HG03565 (cell line): Measurements from ENCODE around the gene FOXO3.

Experiments
- ATAC-seq: cut with Tn5 transposase; IDR thresholded peaks from one replicate; pipeline ENCODE4 v1.9.1; 2021; ENCODE audit warnings: mild to moderate bottlenecking, moderate library complexity; ENCODE audit not compliant: unreplicated experiment

Gene FOXO3

DNA sequence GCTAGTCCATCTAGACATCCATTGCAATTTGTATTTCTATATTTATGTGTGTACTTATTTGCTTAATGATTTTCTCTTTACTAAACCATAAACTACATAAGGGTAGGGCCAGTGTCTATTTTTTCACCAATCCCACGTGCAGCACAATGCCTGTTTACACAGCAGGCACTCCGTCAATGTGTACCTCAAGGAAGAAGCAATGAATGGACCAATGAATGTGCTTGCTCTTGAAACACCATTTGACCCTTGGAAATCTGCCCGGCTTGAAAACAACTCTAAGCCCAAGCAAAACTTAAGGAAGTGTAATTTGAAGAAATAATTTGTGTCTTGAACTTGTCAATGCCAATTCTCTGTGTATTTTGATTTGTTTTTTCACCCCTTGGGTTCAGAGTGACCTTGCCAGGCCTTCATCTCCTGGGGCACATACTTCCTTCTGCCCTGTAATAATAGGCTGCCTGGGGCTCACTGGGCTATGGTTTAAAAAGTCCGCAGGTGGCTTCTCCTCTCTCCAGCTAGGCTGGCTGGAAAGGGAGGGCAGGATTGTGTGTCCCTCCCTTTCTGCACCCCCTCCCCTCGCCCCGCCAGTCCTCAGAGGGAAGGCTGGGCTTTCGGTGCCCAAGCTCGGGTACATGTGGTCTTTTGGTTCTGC lies 146.7 kb downstream of the FOXO3 start:
- ATAC-seq, result no peak

DNA sequence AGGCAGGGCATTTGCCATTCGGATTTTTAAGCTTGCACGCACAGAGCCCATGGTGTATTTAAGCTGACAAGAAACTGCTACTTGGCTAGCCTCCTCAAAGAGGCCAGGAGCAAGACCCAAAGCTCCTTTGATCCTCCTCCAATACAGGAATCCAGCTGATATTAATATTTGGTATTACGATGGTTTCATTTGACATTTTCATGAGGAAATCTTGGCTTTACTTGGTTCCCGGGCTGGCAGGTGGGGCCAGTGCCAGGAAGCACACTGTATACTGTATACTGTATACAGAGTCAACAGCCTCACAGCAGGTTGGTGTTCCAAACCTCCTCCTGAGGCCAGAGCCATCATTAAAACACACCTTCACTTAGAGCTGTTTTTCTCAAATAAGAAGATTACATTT lies 149.3 kb downstream of the FOXO3 start:
- ATAC-seq, result no peak

DNA sequence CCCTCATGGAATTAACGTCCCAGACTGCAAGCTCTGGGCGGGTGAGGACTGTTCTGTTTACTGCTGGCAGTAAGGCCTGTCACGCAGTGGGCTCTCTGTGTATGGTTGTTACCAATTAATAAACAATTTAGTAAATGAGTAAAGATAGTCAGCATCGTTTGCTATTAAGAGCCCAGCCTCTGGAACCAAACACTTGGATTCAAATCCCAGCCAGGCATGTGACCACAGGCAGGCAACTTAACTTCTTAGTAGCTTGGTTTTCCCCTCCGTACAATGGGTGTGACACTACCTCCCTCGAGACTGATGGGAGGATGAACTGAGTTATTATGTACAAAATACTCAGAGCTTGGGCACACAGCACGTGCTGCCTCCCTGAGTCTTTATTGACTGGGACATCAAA lies 149.8 kb downstream of the FOXO3 start:
- no peak for ATAC-seq

DNA sequence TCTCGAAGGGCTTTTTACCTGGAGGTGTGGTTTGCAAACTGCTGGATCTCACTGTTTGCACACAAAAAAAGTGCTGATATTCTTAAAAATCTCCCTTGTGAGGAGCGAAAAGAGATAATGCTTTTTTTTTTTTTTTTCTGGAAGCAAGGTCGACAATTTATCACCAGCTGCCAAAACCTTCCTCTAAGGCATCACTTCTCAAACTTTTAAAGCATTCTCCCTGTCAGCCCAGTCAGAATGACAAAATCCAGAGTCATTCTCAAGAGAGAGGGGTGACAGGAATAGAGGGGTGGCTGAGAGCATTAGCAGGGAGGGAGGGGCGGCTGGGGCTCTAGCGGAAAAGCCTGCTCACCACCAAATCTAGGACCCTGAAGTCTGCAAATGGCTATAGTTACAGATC lies 150.4 kb downstream of the FOXO3 start:
- ATAC-seq, result no peak

DNA sequence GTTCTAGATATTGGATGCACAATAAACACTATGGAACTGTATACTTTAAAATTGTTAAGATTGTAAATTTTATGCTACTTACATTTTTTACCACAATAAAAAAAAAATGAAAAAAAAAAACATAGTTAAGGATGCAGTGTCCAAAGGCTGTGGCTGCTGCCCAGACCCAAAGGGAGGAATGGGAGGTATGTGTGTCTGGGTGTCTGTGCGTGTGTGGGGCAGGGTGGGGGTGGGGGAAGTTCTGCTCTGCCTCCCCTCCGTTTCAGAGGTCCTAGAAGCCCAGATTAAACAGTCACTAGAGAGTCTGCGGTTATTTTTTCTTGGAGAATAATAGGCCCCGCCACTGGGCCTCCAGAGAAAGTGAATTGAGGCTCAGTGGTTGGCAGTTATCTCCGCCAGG lies 151.1 kb downstream of the FOXO3 start:
- ATAC-seq, result no peak

DNA sequence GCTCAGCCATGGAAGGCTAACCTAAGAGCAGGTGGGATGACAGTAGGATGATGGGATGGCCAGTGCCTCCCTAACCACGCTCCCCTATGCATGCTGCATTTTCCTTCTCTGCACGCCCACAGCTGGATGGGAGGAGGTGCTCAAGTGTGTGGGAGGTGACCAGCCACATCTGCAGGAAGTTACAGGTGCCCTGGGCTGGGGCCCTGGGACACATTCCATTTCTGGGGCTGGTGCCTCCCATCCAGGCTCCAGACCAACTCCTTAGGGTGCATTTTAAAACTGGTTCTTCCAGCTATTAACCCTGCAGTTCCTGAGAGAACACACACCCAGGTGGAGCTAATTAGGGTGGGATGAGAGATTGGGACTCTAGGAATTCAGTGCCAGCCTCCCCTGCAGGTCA lies 152.2 kb downstream of the FOXO3 start:
- ATAC-seq, result no peak

DNA sequence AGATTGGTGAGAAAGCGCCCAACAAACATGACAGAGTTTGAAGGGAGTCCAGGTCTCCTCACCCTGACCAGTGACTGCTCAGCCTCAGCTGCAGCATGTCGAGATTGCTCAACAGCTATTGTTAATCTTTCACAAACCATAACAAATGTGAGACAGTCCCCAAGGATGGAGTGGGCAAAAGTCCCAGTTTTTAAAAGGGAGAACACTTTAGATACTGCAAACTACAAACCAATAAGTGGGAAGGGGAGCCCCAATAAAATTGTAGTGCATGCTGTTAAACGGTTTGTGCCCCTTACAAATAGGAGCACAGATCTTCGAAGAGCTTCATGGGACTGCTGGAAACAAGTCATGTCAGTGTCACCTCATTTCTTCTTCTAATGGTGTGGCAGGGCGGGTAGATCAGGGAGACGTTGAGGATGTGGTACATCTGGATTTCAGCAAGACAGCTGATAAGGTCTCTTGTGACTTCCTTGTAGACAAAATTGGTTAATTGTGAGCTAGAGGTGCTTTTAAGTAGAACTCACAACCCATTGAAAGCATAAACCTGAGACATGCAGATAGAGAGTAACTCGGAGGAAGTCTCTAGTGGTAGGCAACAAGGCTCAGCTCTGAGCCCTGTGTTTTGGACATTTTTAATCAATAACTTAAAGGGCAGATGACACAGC lies 153.5 kb downstream of the FOXO3 start:
- ATAC-seq, result no peak

DNA sequence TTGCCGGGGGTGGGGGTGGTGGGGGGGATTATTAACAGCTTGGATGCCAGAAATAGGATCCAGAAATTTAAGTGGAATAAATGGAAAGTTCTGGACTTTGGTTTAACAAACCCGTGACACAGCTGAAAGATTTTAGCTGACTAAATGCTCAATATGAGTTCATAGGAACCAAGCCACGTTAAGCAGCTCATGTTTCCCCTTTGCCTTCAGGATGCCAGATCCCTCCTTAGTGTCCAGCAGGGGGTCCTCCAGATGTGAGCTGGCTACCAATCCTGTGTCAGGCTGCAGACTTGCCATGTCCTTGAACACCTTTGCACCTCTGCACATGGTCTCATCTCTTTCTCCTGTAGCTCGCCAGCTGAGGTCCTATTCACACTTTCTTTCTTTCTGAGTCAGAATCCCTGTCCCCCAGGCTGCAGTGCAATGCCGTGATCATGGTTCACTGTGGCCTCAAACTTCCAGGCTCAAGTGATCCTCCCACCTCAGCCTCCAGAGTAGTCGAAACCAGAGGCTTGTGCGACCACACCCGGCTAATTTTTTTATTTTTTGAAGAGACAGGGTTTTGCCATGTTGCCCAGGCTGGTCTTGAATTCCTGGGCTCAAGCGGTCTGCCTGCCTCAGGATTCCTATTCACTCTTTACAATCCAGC lies 154.2 kb downstream of the FOXO3 start:
- no peak for ATAC-seq

DNA sequence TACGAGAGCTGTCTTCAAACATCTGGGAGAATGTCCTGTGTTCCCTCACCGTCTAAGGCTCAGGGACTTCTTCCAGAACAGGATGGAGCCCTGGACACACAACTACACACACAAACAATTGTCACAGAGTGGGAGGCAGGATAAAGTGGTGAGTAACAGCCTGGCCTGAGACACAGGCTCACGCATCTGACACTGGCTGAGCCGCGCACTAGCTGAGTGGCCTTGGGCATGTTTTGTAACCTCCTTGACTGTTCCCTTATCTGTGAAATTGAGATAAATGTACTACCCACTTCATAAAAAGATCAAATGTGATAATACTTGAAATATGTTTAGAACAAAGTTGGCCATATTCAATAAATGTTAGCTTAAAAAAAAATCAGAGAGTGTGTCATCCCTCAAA lies 155.1 kb downstream of the FOXO3 start:
- no peak for ATAC-seq

DNA sequence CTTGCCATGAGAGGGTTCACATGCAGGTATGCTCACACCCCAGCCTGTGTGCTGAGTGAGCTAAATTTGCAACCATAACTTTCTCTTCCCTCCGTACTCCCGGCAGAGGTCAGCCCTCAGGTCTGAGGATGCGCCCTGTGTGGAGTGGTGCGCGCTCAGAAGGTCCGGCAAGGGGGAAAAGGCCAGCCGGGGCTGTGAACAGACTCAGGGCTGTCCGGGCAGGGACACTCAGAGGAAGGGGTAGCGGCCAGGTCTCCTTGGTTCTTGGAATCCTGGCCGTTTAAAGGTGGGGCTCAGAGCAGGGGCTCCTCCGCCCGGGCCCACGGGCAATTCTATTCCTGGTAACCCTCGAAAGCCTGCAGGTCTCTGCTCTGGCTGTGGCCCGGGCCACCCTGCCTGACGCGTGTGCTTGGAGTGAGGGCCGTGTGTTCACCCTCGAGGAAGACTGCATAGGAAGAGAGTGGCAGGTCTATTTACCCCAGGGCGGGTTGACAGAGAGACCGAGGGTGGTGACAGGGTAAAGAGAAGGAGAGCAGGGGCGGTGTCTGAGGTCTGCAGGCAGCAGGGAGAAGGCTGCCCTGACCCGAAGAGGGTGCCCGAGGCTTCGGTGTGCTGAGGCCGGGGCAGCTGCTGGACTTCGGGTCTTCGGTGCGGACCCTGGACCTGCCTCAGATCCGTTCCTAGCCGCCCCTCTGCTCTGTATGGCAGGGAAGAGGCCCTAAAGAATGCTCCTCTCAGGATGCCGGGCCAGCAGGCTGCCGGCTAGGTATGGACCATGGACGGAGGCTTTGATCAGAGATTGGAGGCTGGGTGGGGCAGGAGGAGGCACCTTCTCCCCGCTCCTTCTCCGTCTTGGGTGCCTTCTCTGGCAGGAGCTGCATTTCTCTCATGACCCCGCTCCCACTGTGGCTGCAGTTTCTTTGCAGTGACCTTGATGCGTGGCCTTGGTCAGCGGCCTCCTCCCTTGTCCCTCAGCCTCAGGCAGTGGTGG lies 156.4 kb downstream of the FOXO3 start:
- no peak for ATAC-seq

DNA sequence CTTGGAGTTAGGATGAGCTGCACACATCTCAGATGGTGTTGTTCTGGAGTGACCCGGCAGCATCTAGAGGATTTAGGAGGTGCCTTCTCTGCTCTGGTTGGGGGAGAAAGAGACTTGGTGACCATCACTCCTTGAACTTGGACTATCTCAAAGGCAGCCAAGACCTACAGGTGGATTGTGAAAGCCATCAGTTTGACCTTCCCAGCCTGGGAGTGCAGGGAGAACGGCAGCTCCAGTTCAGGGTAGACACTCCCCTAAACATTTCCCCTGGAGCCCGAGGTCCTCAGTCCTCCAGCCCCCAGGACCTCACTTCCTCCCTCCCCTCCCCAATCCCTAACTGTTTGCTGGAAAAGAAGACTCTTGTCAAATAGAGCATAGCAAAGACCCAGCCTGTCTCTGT lies 158.8 kb downstream of the FOXO3 start:
- no peak for ATAC-seq

DNA sequence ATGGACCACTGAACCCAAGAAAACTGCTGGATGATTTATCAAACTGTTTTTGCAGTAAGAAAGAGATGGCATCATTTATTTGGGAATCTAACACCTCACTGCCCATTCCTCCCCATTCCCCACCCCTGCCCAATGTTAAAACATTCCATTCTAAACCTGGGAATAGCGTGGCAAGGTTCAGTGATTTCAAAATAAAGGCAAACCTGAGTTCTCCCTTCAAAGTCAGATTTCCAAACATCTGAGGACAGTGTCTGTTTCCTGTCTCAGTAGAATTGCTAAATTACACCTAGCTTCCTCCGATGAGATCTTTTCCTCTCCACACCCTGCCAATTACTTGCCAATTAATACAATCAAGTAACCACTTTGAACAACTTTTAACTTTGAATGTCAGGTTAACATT lies 160.1 kb downstream of the FOXO3 start:
- ATAC-seq, result no peak

DNA sequence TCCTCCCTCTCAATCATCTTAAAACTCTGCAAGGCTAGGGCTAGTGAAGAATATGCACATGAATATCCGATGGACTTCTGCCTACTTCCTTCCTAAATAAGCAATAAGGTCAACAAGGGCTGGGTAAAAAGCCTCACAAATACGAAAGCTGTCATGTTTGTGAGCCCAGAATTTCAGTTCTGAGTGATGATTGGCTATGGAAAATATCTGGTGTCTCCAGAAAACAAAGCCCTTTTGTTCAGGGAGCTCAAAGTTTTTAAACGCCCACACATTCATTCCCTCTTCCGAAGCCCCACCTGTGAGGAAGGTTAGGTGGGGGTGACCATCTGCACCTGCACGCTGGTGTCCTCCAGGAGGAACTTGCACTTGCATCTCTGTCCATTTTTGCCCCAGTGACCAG lies 160.6 kb downstream of the FOXO3 start:
- no peak for ATAC-seq

DNA sequence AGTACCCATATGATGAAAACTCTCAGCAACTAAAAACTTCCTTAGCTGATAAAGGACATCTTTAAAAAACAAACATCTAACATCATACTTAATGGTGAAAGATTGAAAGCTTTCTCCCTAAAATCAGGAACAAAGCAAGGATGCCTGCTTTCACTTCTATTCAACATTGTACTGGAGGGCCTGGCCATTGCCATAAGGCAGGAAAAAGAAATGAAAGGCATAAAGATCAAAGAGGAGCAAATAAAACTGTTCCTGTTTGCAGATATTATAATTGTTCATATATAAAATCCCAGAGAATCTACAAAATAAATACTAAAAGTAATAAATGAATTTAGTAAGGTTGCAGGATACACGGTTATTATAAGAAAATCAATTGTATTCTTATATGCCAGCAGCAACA lies 162.9 kb downstream of the FOXO3 start:
- no peak for ATAC-seq

DNA sequence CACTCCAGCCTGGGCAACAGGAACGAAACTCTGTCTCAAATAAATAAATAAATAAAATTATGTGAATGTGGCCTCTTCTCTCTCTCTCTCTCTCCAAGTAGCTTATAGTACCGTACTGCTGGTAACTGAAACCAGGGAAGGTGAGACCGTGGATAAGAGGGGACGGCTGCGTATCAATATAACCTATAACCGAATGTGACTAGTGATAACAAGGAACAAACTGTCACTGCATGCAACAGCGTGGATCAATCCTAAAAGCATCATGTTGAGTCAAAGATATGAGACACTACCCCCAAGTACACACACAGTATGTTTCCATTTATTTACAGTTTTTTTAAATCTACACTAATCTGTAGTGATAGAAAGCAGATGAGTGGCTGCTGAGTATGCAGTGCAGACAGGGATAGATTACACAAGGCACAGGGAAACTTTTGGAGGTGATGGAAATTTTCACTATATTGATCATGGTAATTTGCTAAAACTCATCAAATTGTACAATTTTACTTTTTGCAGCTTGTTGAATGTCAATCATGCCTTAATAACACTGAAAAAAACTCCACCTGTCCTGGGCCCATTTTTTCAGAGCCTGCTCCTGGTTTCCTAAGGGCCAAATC lies 166.1 kb downstream of the FOXO3 start:
- ATAC-seq, result no peak

DNA sequence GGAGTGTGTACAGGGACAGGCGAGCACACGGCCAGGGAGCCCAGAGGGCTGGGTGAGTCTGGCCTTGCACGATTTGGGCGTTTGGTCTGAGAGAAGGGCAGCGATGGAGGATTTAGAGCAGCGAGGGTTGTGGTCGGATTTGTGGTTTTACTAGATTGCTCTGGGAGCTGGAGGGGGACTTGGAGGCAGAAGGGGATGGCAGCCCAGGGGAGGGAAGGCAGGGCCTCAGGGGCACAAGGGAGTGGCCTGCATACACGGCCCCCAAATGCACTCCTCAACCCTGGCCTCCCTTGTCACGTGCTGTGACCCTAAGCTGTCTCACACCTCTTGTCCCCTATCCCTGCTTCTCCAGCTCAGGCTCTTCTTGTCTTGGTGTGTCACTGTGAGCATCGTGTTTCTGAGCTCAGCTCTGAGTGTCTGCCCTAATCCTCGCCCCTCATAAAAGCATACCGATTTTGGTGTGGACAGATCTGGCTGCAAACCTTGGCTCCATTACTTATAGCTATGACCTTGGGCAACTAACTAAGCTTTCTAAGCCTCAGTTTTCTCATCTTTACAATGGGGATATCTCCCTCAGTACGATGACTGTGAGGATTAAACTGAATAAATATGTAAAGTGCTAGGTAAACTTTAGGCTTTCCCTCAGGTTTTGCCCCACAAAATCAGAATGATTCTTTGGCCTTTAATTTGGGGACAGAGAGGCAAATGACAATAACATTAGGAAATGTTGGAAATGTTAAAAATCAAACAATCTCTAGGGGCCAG lies 167.4 kb downstream of the FOXO3 start:
- ATAC-seq, result no peak

DNA sequence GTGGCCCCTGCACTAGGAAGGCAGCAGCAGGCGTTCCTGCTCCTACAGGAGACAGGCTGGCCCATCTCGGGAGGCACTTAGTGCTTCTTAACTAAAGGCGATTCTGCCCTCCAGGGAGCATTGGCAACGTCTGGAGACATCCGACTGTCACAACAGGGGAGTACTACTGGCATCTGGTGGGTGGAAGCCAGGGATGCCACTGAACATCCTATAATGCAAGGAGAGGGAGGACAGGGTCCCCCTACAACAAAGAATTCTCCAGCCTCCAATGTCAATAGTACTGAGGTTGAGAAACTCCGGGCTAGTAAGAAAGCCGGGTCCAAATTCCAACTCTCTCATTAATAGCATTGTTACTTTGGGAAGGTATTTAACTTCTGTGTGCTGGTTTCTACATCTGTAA lies 168.1 kb downstream of the FOXO3 start:
- no peak for ATAC-seq

DNA sequence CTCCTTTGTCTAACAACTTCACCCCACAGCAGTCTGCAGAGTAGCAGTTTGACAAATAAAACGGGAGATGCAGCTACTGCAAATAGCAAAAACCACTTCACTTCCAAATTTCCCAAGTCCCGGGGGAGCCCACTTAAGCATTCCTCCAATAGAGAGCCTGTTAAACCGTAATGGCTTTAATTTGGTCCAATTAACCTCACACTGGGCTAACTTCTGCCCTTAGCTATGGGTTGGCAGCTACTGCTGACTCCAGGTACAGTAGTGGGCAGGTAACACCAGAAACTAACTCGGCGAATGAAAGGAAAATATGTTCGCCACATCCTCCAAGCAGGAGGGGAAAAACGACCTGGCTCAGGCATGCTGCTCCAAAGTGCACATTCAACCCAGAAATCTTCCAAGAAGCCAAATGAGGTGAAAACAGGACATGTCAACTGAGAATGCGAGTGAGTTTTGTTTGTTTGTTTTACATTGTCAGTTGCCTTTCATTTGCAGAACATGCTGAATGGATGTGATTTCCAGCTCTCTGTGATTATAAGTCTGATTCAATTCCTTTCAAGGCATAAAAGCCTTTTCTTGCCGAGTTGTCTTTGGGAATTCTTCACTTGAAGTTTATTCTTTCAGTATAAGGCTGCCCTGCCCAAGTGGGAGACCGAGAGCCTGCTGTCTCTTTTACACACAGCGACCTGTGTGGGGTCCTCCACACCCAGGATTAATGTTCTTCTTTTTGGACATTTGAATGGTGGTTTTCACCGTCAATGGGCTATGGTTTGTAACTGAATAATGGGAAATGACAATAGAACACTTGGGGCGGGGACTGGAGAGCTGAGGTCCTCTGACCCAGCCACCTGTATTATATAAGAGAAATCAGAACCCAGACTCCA lies 170.2 kb downstream of the FOXO3 start:
- ATAC-seq, result no peak
